ENCODE data around the gene SNCAIP. TPM values are rescaled to one million over a fixed set of nuclear protein-coding genes. Genes with fewer than 3 reads are reported as not detected.

Gene SNCAIP
- total RNA-seq, 2 donors from 2014 or later, result 2.9 to 3.2 TPM

GRCh38 chr5:122311497-122311960 is 508 bp upstream of the SNCAIP start:
- DNase-seq (peak; percentile 22), ATAC-seq (peak in 1 of 2 donors; percentile 24)
- intact Hi-C loops (cut with DNase I), result no loop called here

GRCh38 chr5:122312591-122313406 is 762 bp downstream of the SNCAIP start:
- ATAC-seq, result peak; percentile 46 to 78
- peak; percentile 28 for DNase-seq
- intact Hi-C loops (cut with DNase I), result no loop called here

GRCh38 chr5:122314036-122314435 is 2.0 kb downstream of the SNCAIP start:
- ATAC-seq, result no peak
- intact Hi-C loops (cut with DNase I), result no loop called here

GRCh38 chr5:122315521-122315920 is 3.5 kb downstream of the SNCAIP start:
- no peak for ATAC-seq
- intact Hi-C loops (cut with DNase I), result no loop called here
- no peak for DNase-seq

More at GRCh38 chr5:122314036-122314435, 2.0 kb downstream of the SNCAIP start:
- no peak for DNase-seq

GRCh38 chr5:122316656-122317055 is 4.6 kb downstream of the SNCAIP start:
- ATAC-seq (no peak), DNase-seq (no peak)
- intact Hi-C loops (cut with DNase I), result no loop called here

GRCh38 chr5:122319897-122320296 is 7.9 kb downstream of the SNCAIP start:
- no peak for DNase-seq

GRCh38 chr5:122321921-122322320 is 9.9 kb downstream of the SNCAIP start:
- intact Hi-C loops (cut with DNase I), result no loop called here
- ATAC-seq (no peak), DNase-seq (no peak)

More at GRCh38 chr5:122319897-122320296, 7.9 kb downstream of the SNCAIP start:
- no peak for ATAC-seq
- intact Hi-C loops (cut with DNase I), result no loop called here

GRCh38 chr5:122322801-122323548 is 10.9 kb downstream of the SNCAIP start:
- no peak for DNase-seq
- peak; percentile 72 to 94 for ATAC-seq
- intact Hi-C loops (cut with DNase I), result no loop called here

- ATAC-seq (peak in 1 of 2 donors; percentile 63), DNase-seq (no peak)
- intact Hi-C loops (cut with DNase I), result no loop called here
These were observed 11.7 kb downstream of the SNCAIP start for GRCh38 chr5:122323738-122324137.

- no peak for ATAC-seq
- DNase-seq, result no peak
- intact Hi-C loops (cut with DNase I), result no loop called here
These were observed 15.1 kb downstream of the SNCAIP start for GRCh38 chr5:122327110-122327509.

- ATAC-seq, result no peak
- DNase-seq, result no peak
- intact Hi-C loops (cut with DNase I), result no loop called here
These were observed 18.8 kb downstream of the SNCAIP start for GRCh38 chr5:122330881-122331280.

- no peak for DNase-seq
- ATAC-seq, result no peak
- intact Hi-C loops (cut with DNase I), result no loop called here
These were observed 20.8 kb downstream of the SNCAIP start for GRCh38 chr5:122332599-122333555.

- ATAC-seq (no peak), DNase-seq (no peak)
- intact Hi-C loops (cut with DNase I), result no loop called here
These were observed 21.5 kb downstream of the SNCAIP start for GRCh38 chr5:122333564-122333963.

GRCh38 chr5:122339591-122339990 is 27.6 kb downstream of the SNCAIP start:
- ATAC-seq (no peak), DNase-seq (no peak)
- intact Hi-C loops (cut with DNase I), result no loop called here

GRCh38 chr5:122341087-122341486 is 29.1 kb downstream of the SNCAIP start:
- ATAC-seq, result no peak
- intact Hi-C loops (cut with DNase I), result no loop called here
- DNase-seq, result no peak

- DNase-seq, result no peak
- intact Hi-C loops (cut with DNase I), result no loop called here
- no peak for ATAC-seq
These were observed 30.2 kb downstream of the SNCAIP start for GRCh38 chr5:122342256-122342655.

- DNase-seq (no peak), ATAC-seq (no peak)
- intact Hi-C loops (cut with DNase I), result no loop called here
These were observed 35.0 kb downstream of the SNCAIP start for GRCh38 chr5:122346897-122347581.

GRCh38 chr5:122350496-122350895 is 38.5 kb downstream of the SNCAIP start:
- intact Hi-C loops (cut with DNase I), result no loop called here
- ATAC-seq, result no peak
- no peak for DNase-seq

All from left cardiac atrium (tissue), 4 donors.